Neural progenitor cell (in vitro differentiated cells): ENCODE data around the gene LGR4.

Source experiments
- EZH2 ChIP-seq: fragments of 200-600 bp; sonication (generic); IDR thresholded peaks from 2 replicates; pipeline ENCODE4 v1.6.1; 2017; ENCODE audit warnings: antibody characterized with exemption, mild to moderate bottlenecking, moderate library complexity
- TF ChIP-seq, protein P1 (sequence below): fragments of 200-600 bp; sonication (generic); IDR thresholded peaks from 2 replicates; pipeline ENCODE4 v1.5.1; 2017; ENCODE audit warnings: antibody characterized with exemption, mild to moderate bottlenecking

DNA sequence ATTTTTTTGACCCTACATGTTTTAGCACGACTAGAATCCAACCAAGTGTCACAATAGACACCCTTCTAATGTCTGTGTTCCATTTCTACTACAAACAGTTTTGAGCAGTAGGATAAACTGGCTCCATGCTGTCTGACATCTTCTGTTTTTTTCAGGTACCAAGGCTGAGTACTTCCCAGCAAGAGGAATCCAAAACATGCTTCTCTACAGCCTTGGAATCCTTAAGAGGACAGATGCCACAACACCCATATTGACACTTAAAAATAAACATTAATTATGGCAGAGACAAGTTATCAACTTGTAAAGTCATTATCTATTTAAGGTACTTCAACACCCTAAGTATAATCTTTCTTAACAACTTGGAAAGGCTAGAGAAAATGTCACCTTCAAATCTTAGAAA is 54.2 kb downstream of the LGR4 start:
- TF ChIP-seq, protein P1, sequence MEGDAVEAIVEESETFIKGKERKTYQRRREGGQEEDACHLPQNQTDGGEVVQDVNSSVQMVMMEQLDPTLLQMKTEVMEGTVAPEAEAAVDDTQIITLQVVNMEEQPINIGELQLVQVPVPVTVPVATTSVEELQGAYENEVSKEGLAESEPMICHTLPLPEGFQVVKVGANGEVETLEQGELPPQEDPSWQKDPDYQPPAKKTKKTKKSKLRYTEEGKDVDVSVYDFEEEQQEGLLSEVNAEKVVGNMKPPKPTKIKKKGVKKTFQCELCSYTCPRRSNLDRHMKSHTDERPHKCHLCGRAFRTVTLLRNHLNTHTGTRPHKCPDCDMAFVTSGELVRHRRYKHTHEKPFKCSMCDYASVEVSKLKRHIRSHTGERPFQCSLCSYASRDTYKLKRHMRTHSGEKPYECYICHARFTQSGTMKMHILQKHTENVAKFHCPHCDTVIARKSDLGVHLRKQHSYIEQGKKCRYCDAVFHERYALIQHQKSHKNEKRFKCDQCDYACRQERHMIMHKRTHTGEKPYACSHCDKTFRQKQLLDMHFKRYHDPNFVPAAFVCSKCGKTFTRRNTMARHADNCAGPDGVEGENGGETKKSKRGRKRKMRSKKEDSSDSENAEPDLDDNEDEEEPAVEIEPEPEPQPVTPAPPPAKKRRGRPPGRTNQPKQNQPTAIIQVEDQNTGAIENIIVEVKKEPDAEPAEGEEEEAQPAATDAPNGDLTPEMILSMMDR, result no peak
- no peak for TF ChIP-seq EZH2
